Mucosa of descending colon (tissue), 3 donors: ENCODE data around the gene CXXC4. TPM values are rescaled to one million over a fixed set of nuclear protein-coding genes. Genes with fewer than 3 reads are reported as not detected.

Source experiments
- ATAC-seq: fragments of 200-7000 bp; cut with Tn5 transposase; one replicate; pipeline ENCODE4 v1.9.1; 2020; ENCODE audit warnings: mild to moderate bottlenecking, moderate library complexity
- DNase-seq, 3 donors: peaks; one replicate each; pipeline ENCODE4 v3.0.0-alpha.2; 2020
- H3K36me3 ChIP-seq: fragments of 200-600 bp; one replicate; pipeline ENCODE4 v1.8.0; 2021; ENCODE audit warnings: low read depth, mild to moderate bottlenecking
- H3K4me1 ChIP-seq: fragments of 200-600 bp; one replicate; pipeline ENCODE4 v1.8.0; 2021; ENCODE audit warnings: low read depth, mild to moderate bottlenecking
- H3K4me3 ChIP-seq: fragments of 200-600 bp; one replicate; pipeline ENCODE4 v1.8.0; 2021; ENCODE audit warnings: mild to moderate bottlenecking
- H3K9me3 ChIP-seq: fragments of 200-600 bp; one replicate; pipeline ENCODE4 v1.8.0; 2021; ENCODE audit warnings: mild to moderate bottlenecking
- intact Hi-C, 2 donors: fragments of 100-400 bp; cut with DNase I in 1 of 2; cut with micrococcal nuclease in 1 of 2; formaldehyde crosslinking; loops; one replicate each; pipeline versions ENCODE4 v1.11.0 to v1.11.1; 2022; cut with DNase I, micrococcal nuclease
- total RNA-seq, 3 donors: library from RNA; stranded (reverse); fragmentation: NEBNext Ultra II Directional in 2 of 3; extraction: Animal tissue kit (Norgen Biotek cat#: 25700) in 2 of 3; gene quantifications; one replicate each; pipeline versions ENCODE4 v1.2.1 to v1.2.4, GENCODE V29; 2021 to 2023
- TF ChIP-seq, protein P1 (sequence below): fragments of 200-600 bp; IDR thresholded peaks from one replicate; pipeline ENCODE4 v1.8.0; 2022; ENCODE audit warnings: antibody characterized with exemption, mild to moderate bottlenecking
- donor health status: DM: no; HTN: no; CAD: no; lungs with moderate emphysema.
- donor health status: DM: no; HTN: no; CAD: no.
- donor health status: DM: no; HTN: yes; CAD: no.

Gene CXXC4
- total RNA-seq, 3 donors from 2014 or later: 0.96 to 4.2 (median 1.7) TPM

GRCh38 chr4:104451573-104451972, 43.1 kb downstream of the CXXC4 start:
- intact Hi-C loops: no loop called here
- Histone ChIP-seq H3K4me1 (no peaks in the 10 kb centered on the region), H3K36me3 (no peaks in the 10 kb centered on the region), H3K4me3 (no peak overlapping the region), H3K9me3 (no peaks in the 10 kb centered on the region)
- ATAC-seq (peak; percentile 81), DNase-seq (peak in 1 of 3 donors; percentile 6)
- TF ChIP-seq, protein P1, sequence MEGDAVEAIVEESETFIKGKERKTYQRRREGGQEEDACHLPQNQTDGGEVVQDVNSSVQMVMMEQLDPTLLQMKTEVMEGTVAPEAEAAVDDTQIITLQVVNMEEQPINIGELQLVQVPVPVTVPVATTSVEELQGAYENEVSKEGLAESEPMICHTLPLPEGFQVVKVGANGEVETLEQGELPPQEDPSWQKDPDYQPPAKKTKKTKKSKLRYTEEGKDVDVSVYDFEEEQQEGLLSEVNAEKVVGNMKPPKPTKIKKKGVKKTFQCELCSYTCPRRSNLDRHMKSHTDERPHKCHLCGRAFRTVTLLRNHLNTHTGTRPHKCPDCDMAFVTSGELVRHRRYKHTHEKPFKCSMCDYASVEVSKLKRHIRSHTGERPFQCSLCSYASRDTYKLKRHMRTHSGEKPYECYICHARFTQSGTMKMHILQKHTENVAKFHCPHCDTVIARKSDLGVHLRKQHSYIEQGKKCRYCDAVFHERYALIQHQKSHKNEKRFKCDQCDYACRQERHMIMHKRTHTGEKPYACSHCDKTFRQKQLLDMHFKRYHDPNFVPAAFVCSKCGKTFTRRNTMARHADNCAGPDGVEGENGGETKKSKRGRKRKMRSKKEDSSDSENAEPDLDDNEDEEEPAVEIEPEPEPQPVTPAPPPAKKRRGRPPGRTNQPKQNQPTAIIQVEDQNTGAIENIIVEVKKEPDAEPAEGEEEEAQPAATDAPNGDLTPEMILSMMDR: no peak

GRCh38 chr4:104449537-104449936, 45.2 kb downstream of the CXXC4 start:
- H3K36me3 ChIP-seq: no peaks in the 10 kb centered on the region
- intact Hi-C loops: no loop called here
- no peaks in the 10 kb centered on the region for H3K9me3 ChIP-seq
- no peak for DNase-seq
- TF ChIP-seq, protein P1: no peak
- peak; percentile 41 for ATAC-seq
- no peak overlapping the region for H3K4me3 ChIP-seq
- no peaks in the 10 kb centered on the region for H3K4me1 ChIP-seq

DNA sequence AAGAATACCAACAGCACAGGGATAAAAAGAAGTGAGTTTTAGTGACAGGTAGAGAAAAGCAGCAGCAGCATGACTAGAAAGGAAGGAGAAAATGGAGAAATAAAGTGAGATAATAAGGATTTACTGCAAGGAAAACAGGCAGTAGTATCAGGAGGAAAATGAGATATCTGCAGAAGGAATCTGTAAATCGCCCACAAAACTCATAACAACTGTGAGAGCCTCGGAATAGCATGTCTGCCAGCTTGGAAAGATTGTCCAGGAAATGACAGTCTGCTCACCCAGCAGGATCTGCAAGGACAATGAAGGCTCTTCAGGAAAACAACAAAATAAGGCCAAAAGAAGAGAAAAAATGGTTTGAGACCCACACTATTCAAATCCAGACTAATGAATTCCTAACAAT, 47.4 kb downstream of the CXXC4 start:
- intact Hi-C loops: no loop called here
- Histone ChIP-seq H3K4me3 (no peak overlapping the region), H3K36me3 (no peaks in the 10 kb centered on the region), H3K9me3 (no peaks in the 10 kb centered on the region), H3K4me1 (no peaks in the 10 kb centered on the region)
- no peak for DNase-seq
- TF ChIP-seq, protein P1: no peak
- no peak for ATAC-seq

DNA sequence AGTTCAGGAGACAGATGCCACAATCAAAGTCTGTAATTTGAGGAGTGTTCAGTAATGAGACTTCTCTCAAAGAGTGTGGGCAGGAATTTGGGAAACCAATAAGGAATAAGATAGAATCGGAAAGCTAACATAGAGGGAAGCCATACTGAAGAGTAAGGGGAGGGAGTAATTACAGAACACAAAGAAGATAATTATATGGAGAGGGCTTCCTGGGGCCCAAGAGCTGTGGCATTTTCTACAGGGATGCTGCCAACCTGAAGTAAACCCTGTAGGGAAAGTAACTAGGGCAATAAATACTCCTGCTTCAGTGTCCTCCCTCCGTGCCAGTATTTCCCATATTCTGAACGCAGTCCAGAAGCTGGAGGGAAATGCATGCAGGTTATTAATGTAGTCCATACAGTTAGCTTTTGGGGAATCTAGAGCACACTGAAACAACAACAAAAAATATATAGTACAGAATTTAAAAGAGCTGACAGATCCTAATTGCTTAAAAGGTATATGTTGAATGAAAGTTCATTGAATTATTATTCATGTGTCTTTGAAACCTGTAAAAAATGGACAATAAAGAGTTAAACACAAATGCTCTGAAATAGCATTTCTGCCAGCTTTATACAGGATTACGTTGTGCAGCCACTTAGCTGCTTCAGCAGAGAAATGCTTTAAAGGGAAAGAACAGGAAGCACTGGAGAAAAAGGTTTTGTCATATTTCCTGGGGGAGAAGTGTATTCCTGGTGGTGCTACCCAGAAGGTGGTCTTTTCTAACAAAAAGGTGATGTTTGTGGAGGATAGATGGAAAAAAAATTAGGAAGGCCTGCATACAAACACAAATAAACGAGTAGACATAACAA, 48.0 kb downstream of the CXXC4 start:
- ATAC-seq (no peak), DNase-seq (no peak)
- H3K36me3 ChIP-seq: no peaks in the 10 kb centered on the region
- H3K9me3 ChIP-seq: no peaks in the 10 kb centered on the region
- no peaks in the 10 kb centered on the region for H3K4me1 ChIP-seq
- TF ChIP-seq, protein P1: no peak
- no peak overlapping the region for H3K4me3 ChIP-seq
- intact Hi-C loops: no loop called here

GRCh38 chr4:104444685-104445084, 50.0 kb downstream of the CXXC4 start:
- Histone ChIP-seq H3K4me1 (no peaks in the 10 kb centered on the region), H3K9me3 (no peaks in the 10 kb centered on the region), H3K36me3 (no peaks in the 10 kb centered on the region), H3K4me3 (no peak overlapping the region)
- intact Hi-C loops: no loop called here
- ATAC-seq (no peak), DNase-seq (no peak)
- TF ChIP-seq, protein P1: no peak
